Measurements from ENCODE around the gene SNX20.

SNX20 gene

DNA sequence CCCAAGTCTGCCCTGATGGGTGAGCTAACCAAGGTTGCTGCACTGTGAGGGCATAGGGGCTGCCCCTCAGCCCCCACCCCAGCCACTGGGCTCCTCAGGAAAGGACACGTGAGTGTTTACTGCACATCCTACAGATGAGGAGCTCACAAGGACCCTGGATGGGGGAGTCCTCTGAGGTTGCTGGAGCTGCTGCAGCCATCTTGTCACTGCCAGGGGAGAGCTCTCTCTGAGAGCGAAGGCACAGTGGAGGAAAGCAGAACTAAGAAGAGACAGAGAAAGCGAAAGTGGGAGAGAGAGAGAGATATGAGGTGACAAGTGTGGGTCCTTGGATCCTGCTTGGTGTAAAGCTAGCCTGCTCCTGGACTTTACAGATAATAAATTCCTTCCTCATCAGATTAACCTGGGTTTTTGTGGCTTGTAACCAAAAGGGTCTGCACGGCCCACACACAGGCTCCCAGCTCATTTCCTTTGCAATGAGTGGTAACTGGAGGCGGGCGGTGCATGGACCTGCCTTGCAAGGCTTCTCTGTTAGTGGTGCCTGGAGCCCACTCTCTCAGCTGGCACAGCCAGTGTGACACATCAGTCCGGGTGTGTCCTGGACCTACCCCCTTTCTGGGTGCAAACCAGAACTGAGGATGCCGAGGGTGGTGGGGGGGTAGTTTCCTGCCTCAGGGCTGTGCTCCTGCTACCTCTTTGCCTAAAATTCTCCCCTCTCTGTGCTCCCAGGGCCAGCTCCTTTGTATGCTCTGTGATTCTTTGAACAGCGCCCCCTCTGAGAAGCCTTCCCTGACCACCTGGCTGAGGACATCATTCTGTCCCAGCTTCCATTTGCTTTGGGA lies 14.2 kb downstream of the SNX20 start:
- ATAC-seq (peak; percentile 87), DNase-seq (peak; percentile 61)
- H3K9me3 Mint-ChIP-seq = peaks cover 7% of the 10 kb centered on the region
- peaks cover 11% of the 10 kb centered on the region for H3K36me3 Mint-ChIP-seq (ENCODE audit: low read depth)
- peaks cover 41% of the 10 kb centered on the region for H3K4me1 Mint-ChIP-seq
- H3K27ac Mint-ChIP-seq = peak overlapping the region; percentile 87
- H3K4me3 Mint-ChIP-seq = peak overlapping the region; percentile 76
- no peaks in the 10 kb centered on the region for H3K27me3 Mint-ChIP-seq

GRCh38 chr16:50665128-50665878 lies 15.8 kb downstream of the SNX20 start:
- Mint-ChIP-seq H3K36me3 (ENCODE audit: low read depth) (no peaks in the 10 kb centered on the region), H3K4me1 (peaks cover 38% of the 10 kb centered on the region), H3K9me3 (no peaks in the 10 kb centered on the region), H3K4me3 (peak overlapping the region; percentile 53), H3K27me3 (no peaks in the 10 kb centered on the region), H3K27ac (peak overlapping the region; percentile 69)
- DNase-seq (peak; percentile 90), ATAC-seq (peak; percentile 35)

DNA sequence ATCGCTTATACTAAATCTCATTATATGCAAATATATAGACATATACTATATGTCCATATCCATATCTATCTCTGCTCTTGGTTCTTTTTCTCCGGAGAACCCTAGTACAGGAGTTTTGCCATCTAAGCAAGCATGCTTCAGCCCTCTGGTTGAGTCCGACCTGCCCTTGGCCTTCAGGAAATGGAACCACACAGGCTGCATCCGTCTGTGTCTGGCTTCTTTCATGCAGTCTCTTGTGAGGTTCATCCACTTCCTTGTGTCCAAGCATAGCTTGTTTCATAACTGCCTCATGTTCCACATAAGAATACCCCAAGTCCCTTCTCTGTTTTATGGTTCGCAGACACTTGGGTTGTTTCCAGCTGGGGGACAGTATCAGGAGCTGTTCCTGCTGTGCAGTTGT lies 16.8 kb downstream of the SNX20 start:
- H3K4me1 Mint-ChIP-seq = peaks cover 39% of the 10 kb centered on the region
- H3K9me3 Mint-ChIP-seq = no peaks in the 10 kb centered on the region
- DNase-seq (no peak), ATAC-seq (no peak)
- no peaks in the 10 kb centered on the region for H3K36me3 Mint-ChIP-seq (ENCODE audit: low read depth)
- no peaks in the 10 kb centered on the region for H3K27me3 Mint-ChIP-seq
- no peak overlapping the region for H3K4me3 Mint-ChIP-seq
- H3K27ac Mint-ChIP-seq = no peak overlapping the region

- H3K36me3 Mint-ChIP-seq (ENCODE audit: low read depth) = no peaks in the 10 kb centered on the region
- ATAC-seq (no peak), DNase-seq (no peak)
- no peaks in the 10 kb centered on the region for H3K27me3 Mint-ChIP-seq
- H3K27ac Mint-ChIP-seq = no peak overlapping the region
- H3K4me1 Mint-ChIP-seq = peaks cover 29% of the 10 kb centered on the region
- no peak overlapping the region for H3K4me3 Mint-ChIP-seq
- no peaks in the 10 kb centered on the region for H3K9me3 Mint-ChIP-seq
Measured at GRCh38 chr16:50662306-50662940, 18.7 kb downstream of the SNX20 start.

DNA sequence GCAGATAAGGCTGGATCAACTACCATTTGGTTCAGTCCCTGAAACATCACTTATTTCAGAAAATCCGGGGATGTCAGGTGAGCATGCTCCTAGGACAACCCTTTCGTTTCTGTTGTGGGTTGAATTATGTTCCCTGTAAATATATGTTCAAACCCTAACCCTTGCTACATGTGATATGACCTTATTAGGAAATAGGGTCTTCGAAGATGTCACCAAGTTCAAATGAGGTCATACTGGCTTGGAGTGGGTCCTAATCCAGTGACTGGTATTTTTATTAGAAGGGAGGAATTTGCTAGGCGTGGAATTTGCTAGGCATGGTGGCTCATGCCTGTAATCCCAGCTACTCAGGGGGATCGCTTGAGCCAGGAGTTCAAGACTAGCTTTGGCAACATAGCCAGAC lies 21.3 kb downstream of the SNX20 start:
- no peaks in the 10 kb centered on the region for H3K27me3 Mint-ChIP-seq
- no peak overlapping the region for H3K4me3 Mint-ChIP-seq
- no peaks in the 10 kb centered on the region for H3K9me3 Mint-ChIP-seq
- DNase-seq = no peak
- no peak for ATAC-seq
- no peak overlapping the region for H3K27ac Mint-ChIP-seq
- peaks cover 5% of the 10 kb centered on the region for H3K4me1 Mint-ChIP-seq
- H3K36me3 Mint-ChIP-seq (ENCODE audit: low read depth) = no peaks in the 10 kb centered on the region

DNA sequence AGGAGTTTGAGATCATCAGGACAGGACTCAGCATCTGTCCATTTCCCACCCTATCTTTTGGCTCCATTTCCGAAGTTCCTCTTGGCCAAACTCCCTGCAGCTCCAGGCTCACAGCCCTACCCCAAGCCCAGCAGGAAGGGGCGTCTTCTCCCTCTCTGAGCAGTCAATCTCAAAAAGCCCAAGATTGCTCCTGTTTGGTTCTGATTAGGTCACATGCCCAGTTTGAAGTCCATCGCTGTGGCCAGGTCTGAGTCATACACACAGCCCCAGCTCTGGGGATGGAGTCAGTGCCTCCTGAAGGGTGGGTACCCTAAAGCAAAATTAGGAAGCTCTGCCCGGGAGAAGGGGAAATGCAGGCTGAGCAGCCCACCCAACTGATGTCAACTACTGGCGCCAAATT lies 23.9 kb downstream of the SNX20 start:
- Mint-ChIP-seq H3K27ac (no peak overlapping the region), H3K4me1 (peaks cover 2% of the 10 kb centered on the region), H3K36me3 (ENCODE audit: low read depth) (no peaks in the 10 kb centered on the region), H3K27me3 (no peaks in the 10 kb centered on the region), H3K4me3 (no peak overlapping the region), H3K9me3 (no peaks in the 10 kb centered on the region)
- DNase-seq (no peak), ATAC-seq (no peak)

DNA sequence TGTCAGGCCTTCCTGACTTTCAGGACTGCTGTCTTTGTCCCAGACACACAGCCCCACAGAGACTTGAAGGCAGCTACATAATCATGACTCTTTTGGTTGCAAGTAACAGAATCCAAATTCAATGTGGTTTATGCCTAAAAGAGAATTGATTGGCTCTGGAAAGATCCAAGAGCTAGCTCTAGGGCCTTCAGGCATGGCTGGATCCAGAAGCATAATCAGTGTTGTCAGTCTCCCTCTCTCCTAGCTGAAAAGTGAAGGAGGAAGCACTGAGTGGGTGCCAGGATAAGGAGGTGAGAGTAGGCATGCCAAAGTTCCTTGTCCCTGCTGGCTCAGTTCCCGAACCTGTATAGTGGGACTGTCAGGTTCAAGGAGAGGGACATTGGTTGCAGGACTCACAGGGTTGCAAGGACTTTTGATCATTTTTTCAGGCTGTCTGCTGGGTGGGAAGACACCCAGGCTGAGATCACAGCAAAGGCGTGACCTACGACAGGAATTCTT lies 25.5 kb downstream of the SNX20 start:
- H3K27me3 Mint-ChIP-seq = no peaks in the 10 kb centered on the region

DNA sequence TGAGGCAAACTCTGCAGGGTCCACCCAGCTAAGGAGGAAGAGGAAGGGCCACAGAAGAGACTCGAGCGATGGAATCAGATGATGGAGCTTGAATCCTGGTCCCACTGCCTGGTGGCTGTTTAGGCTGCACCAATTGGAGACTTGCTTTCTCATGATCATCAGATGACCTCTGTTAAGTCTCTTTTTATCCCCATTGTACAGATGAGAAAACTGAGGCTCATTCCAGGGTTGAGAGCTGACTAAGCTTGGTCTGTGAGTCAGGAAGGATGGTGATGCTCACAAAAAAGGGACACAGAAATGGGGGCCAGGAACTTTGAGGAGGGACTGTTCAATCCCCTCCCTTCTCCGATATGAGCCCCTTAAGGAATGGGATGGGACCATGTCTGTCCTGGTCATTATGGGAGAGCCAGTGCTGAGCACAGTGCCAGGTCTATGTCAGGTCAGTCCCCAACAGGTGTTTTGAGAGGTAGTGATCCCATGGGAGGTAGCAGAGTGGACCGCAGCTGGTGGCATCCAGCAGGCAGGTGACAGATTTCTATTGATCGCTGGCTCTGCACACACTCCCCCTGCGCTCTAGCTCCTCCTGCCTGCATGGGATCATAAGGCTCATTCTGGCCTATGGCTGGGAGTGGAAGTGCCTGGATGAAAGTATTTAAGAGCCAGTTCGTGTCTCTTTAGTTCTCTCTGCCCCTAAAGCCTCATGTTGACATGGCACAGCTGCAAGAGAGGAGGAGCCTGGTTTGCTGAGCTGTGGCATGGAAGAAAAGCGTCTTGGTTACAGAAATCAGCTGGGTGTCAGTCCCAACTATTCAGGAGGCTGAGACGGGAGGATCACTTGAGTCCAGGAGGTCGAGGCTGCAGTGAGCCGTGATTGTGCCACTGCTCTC lies 27.2 kb downstream of the SNX20 start:
- Mint-ChIP-seq H3K36me3 (ENCODE audit: low read depth) (no peaks in the 10 kb centered on the region), H3K4me1 (no peaks in the 10 kb centered on the region), H3K27ac (no peak overlapping the region), H3K9me3 (no peaks in the 10 kb centered on the region), H3K4me3 (no peak overlapping the region), H3K27me3 (no peaks in the 10 kb centered on the region)
- ATAC-seq = no peak
- DNase-seq = no peak

More for the DNA sequence above, 25.5 kb downstream of the SNX20 start:
- Mint-ChIP-seq H3K4me1 (peaks cover 2% of the 10 kb centered on the region), H3K27ac (no peak overlapping the region), H3K36me3 (ENCODE audit: low read depth) (no peaks in the 10 kb centered on the region), H3K9me3 (no peaks in the 10 kb centered on the region), H3K4me3 (no peak overlapping the region)
- no peak for ATAC-seq
- no peak for DNase-seq

GRCh38 chr16:50652836-50653425 lies 28.2 kb downstream of the SNX20 start:
- Mint-ChIP-seq H3K27ac (no peak overlapping the region), H3K27me3 (no peaks in the 10 kb centered on the region), H3K4me3 (no peak overlapping the region), H3K4me1 (no peaks in the 10 kb centered on the region), H3K36me3 (ENCODE audit: low read depth) (no peaks in the 10 kb centered on the region), H3K9me3 (no peaks in the 10 kb centered on the region)
- ATAC-seq (no peak), DNase-seq (no peak)

DNA sequence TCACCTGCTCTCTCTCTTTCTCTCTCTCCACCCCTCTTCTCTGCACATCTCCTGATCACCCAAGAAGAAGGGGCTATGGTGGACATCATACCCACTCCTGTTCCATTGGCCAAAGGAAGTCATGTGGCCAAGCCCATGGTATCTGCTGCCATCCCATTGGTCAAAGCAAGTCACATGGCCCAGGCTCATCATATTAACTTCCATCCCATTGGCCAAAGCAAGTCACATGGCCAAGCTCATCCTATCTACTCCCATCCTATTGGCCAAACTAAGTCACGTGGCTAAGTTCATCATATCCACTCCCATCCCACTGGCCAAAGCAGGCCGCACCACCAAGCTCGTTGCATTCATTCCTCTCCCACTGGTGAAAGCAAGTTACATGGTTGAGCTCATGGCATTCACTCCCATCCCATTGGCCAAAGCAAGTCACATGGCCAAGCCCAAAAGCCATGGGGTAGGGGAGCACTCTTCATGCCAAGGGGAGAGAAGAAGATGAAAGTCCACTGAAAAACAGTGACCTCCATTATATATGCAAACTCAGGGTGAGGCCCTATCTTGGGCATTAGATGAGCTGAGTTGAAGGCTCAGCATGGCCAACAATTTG lies 29.2 kb downstream of the SNX20 start:
- DNase-seq (no peak), ATAC-seq (no peak)
- no peaks in the 10 kb centered on the region for H3K9me3 Mint-ChIP-seq
- H3K36me3 Mint-ChIP-seq (ENCODE audit: low read depth) = no peaks in the 10 kb centered on the region
- no peak overlapping the region for H3K27ac Mint-ChIP-seq
- H3K4me3 Mint-ChIP-seq = no peak overlapping the region
- no peaks in the 10 kb centered on the region for H3K4me1 Mint-ChIP-seq
- no peaks in the 10 kb centered on the region for H3K27me3 Mint-ChIP-seq

- H3K36me3 Mint-ChIP-seq (ENCODE audit: low read depth) = no peaks in the 10 kb centered on the region
- H3K4me1 Mint-ChIP-seq = peaks cover 4% of the 10 kb centered on the region
- no peak overlapping the region for H3K4me3 Mint-ChIP-seq
- H3K27ac Mint-ChIP-seq = no peak overlapping the region
- ATAC-seq (no peak), DNase-seq (no peak)
- H3K9me3 Mint-ChIP-seq = no peaks in the 10 kb centered on the region
- H3K27me3 Mint-ChIP-seq = peaks cover 7% of the 10 kb centered on the region
Measured at GRCh38 chr16:50646345-50646744, 34.8 kb downstream of the SNX20 start.

- no peak overlapping the region for H3K4me3 Mint-ChIP-seq
- no peaks in the 10 kb centered on the region for H3K9me3 Mint-ChIP-seq
- H3K27ac Mint-ChIP-seq = no peak overlapping the region
- H3K4me1 Mint-ChIP-seq = peaks cover 4% of the 10 kb centered on the region
- H3K27me3 Mint-ChIP-seq = peaks cover 7% of the 10 kb centered on the region
- DNase-seq (no peak), ATAC-seq (no peak)
- H3K36me3 Mint-ChIP-seq (ENCODE audit: low read depth) = no peaks in the 10 kb centered on the region
Measured at GRCh38 chr16:50645563-50646220, 35.4 kb downstream of the SNX20 start.

DNA sequence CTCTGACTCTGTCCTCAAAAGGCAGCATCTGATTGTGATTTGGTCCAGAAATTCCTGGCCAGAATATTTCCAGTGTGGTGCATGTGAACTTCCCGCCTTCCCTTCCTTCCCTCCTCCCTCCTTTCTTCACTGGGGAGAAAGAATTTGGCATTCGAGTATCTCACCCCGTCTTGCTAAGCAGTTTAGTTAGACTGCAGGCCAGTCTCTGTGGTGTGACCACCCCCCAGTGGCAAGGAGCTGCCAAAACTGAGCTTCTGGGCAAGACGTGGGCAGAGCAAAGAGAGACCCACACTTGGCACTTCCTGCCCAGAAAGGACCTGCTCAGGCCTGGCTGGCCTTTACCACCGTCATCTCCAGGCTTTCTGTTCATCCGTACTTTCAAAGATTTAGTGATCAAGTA lies 36.4 kb downstream of the SNX20 start:
- Mint-ChIP-seq H3K9me3 (no peaks in the 10 kb centered on the region), H3K27ac (no peak overlapping the region), H3K27me3 (peaks cover 7% of the 10 kb centered on the region), H3K4me3 (no peak overlapping the region), H3K36me3 (ENCODE audit: low read depth) (no peaks in the 10 kb centered on the region), H3K4me1 (peaks cover 4% of the 10 kb centered on the region)
- DNase-seq (peak; percentile 33), ATAC-seq (peak; percentile 68)
